H1 (cell line): Measurements from ENCODE around the gene GPALPP1. TPM values are rescaled to one million over a fixed set of nuclear protein-coding genes. Genes with fewer than 3 reads are reported as not detected.

ENCODE experiments used
- CTCF ChIA-PET: fragments of 300-600 bp; sonication (Branson Sonifier 250); formaldehyde crosslinking; loops from one replicate; lab custom pipeline; 2021; ENCODE audit not compliant: partially characterized antibody; lab: Charles Lee
- POLR2A ChIA-PET: fragments of 300-600 bp; sonication (Branson Sonifier 250); formaldehyde crosslinking; loops from one replicate; lab custom pipeline; 2021; ENCODE audit warnings: inconsistent platforms; ENCODE audit not compliant: partially characterized antibody; lab: Charles Lee
- DNase-seq, 2 experiments: peaks; one replicate each; pipeline versions ENCODE4 v3.0.0 to v3.0.0-alpha.2; 2010 to 2022; ENCODE audit warnings: low spot score in 2 of 2, low read depth in 1 of 2, mixed read lengths in 1 of 2
- FAIRE-seq: peaks from 2 replicates; lab custom pipeline; 2011; peaks lifted over from hg19 to GRCh38; lab: Jason Lieb, UNC
- H2AFZ ChIP-seq: 2 replicates; pipeline ENCODE4 v1.8.1; 2012; ENCODE audit warnings: low read length, inconsistent platforms
- H2AK5ac ChIP-seq: 2 replicates; pipeline ENCODE4 v1.6.1; 2013; ENCODE audit warnings: low read depth, low read length
- H2BK120ac ChIP-seq: replicated peaks from 2 replicates; pipeline ENCODE3; 2013; ENCODE audit warnings: low read depth, low read length, inconsistent platforms
- H2BK12ac ChIP-seq: 2 replicates; pipeline ENCODE4 v1.6.1; 2013; ENCODE audit warnings: low read depth, low read length
- H2BK15ac ChIP-seq: 2 replicates; pipeline ENCODE4 v1.6.1; 2013; ENCODE audit warnings: low read length
- H2BK20ac ChIP-seq: 2 replicates; pipeline ENCODE4 v1.6.1; 2013; ENCODE audit warnings: low read length
- H2BK5ac ChIP-seq: 2 replicates; pipeline ENCODE4 v1.6.1; 2013; ENCODE audit warnings: low read depth, low read length
- H3K14ac ChIP-seq: 2 replicates; pipeline ENCODE4 v1.6.1; 2013; ENCODE audit warnings: inconsistent platforms; ENCODE audit not compliant: insufficient read length
- H3K18ac ChIP-seq: 2 replicates; pipeline ENCODE4 v1.6.1; 2013; ENCODE audit warnings: low read length; ENCODE audit errors: extremely low read depth
- H3K23ac ChIP-seq: 2 replicates; pipeline ENCODE4 v1.6.1; 2013; ENCODE audit warnings: inconsistent platforms; ENCODE audit not compliant: insufficient read length
- H3K23me2 ChIP-seq: 2 replicates; pipeline ENCODE4 v1.6.1; 2013; ENCODE audit warnings: low read depth, low read length
- H3K27ac ChIP-seq: 2 replicates; pipeline ENCODE4 v1.6.1; 2011; ENCODE audit warnings: low read depth, low read length, inconsistent platforms
- H3K27me3 ChIP-seq, 4 experiments: replicated peaks in 1 of 4; 1 replicate in 1 of 4; 2 replicates in 3 of 4; pipeline versions ENCODE4 v1.6.1 to v1.8.1; 2011 to 2013; ENCODE audit warnings: low read length in 3 of 4, mild to moderate bottlenecking in 3 of 4, inconsistent platforms in 2 of 4, mixed read lengths in 2 of 4, moderate library complexity in 1 of 4; ENCODE audit not compliant: control insufficient read depth in 3 of 4, insufficient read depth in 3 of 4; ENCODE audit errors: extremely low read depth in 1 of 4
- H3K36me3 ChIP-seq, 4 experiments: 2 replicates each; pipeline versions ENCODE4 v1.6.1 to v1.8.1; 2011 to 2013; ENCODE audit warnings: mild to moderate bottlenecking in 4 of 4, low read length in 3 of 4, moderate library complexity in 2 of 4, control low read depth in 1 of 4, inconsistent platforms in 1 of 4; ENCODE audit not compliant: insufficient read depth in 4 of 4, control insufficient read depth in 2 of 4
- H3K4ac ChIP-seq: replicated peaks from 2 replicates; pipeline ENCODE3; 2013; ENCODE audit warnings: low read length, low read depth, mixed read lengths, inconsistent platforms; ENCODE audit not compliant: insufficient read length
- H3K4me1 ChIP-seq, 4 experiments: replicated peaks in 1 of 4; 1 replicate in 1 of 4; 2 replicates in 3 of 4; pipeline versions ENCODE4 v1.6.1 to v1.8.1; 2011 to 2013; ENCODE audit warnings: low read length in 3 of 4, inconsistent platforms in 2 of 4, mixed read lengths in 1 of 4; ENCODE audit not compliant: insufficient read depth in 4 of 4, control insufficient read depth in 3 of 4
- H3K4me2 ChIP-seq, 2 experiments: 2 replicates each; pipeline versions ENCODE4 v1.6.1 to v1.8.1; 2011 to 2013; ENCODE audit warnings: low read depth in 2 of 2, low read length in 2 of 2, control low read depth in 1 of 2, inconsistent platforms in 1 of 2, mild to moderate bottlenecking in 1 of 2; ENCODE audit not compliant: insufficient read depth in 1 of 2
- H3K4me3 ChIP-seq, 4 experiments: fragments of 200-600, 300-600 bp in 1 of 4; sonication (generic), shearing (Covaris generic), sonication (Bioruptor Twin) in 1 of 4; 2 replicates each; pipeline versions ENCODE4 v1.5.1 to v1.8.1; 2011 to 2016; ENCODE audit warnings: low read length in 4 of 4, low read depth in 3 of 4, control low read depth in 2 of 4, inconsistent platforms in 2 of 4, mild to moderate bottlenecking in 2 of 4, mixed read lengths in 1 of 4, moderate library complexity in 1 of 4; ENCODE audit not compliant: insufficient read depth in 2 of 4; ENCODE audit errors: extremely low read depth in 1 of 4
- H3K56ac ChIP-seq: replicated peaks from 2 replicates; pipeline ENCODE3; 2013; ENCODE audit warnings: low read depth, mild to moderate bottlenecking, mixed read lengths, low read length, inconsistent platforms; ENCODE audit not compliant: insufficient read length
- H3K79me1 ChIP-seq: 2 replicates; pipeline ENCODE4 v1.6.1; 2013; ENCODE audit warnings: low read depth, low read length, control low read depth
- H3K79me2 ChIP-seq, 2 experiments: 2 replicates each; pipeline versions ENCODE4 v1.6.1 to v1.8.1; 2012 to 2013; ENCODE audit warnings: low read length in 2 of 2, mild to moderate bottlenecking in 2 of 2, inconsistent platforms in 1 of 2; ENCODE audit not compliant: insufficient read depth in 2 of 2, control insufficient read depth in 1 of 2
- H3K9ac ChIP-seq, 4 experiments: replicated peaks in 1 of 4; 1 replicate in 1 of 4; 2 replicates in 3 of 4; pipeline versions ENCODE4 v1.6.1 to v1.8.1; 2011 to 2013; ENCODE audit warnings: low read depth in 3 of 4, low read length in 3 of 4, control low read depth in 2 of 4, mild to moderate bottlenecking in 2 of 4, moderate library complexity in 2 of 4, inconsistent platforms in 1 of 4; ENCODE audit errors: extremely low read depth in 1 of 4
- H3K9me3 ChIP-seq, 2 experiments: 2 replicates each; pipeline versions ENCODE4 v1.6.1 to v1.8.1; 2012 to 2013; ENCODE audit warnings: mild to moderate bottlenecking in 2 of 2, moderate library complexity in 2 of 2, control low read depth in 1 of 2, inconsistent platforms in 1 of 2, low read depth in 1 of 2, low read length in 1 of 2, mixed read lengths in 1 of 2; ENCODE audit not compliant: insufficient read depth in 2 of 2
- H4K20me1 ChIP-seq, 2 experiments: replicated peaks in 1 of 2; 2 replicates each; pipeline versions ENCODE3 to v1.8.1; 2011 to 2013; ENCODE audit warnings: inconsistent platforms in 2 of 2, low read length in 2 of 2, mild to moderate bottlenecking in 1 of 2; ENCODE audit not compliant: insufficient read depth in 2 of 2, control insufficient read depth in 1 of 2
- H4K5ac ChIP-seq: 2 replicates; pipeline ENCODE4 v1.6.1; 2013; ENCODE audit warnings: low read length, low read depth, mixed read lengths, inconsistent platforms; ENCODE audit not compliant: insufficient read length
- H4K8ac ChIP-seq: 2 replicates; pipeline ENCODE4 v1.8.0; 2013; ENCODE audit warnings: mild to moderate bottlenecking, moderate library complexity, low read length, inconsistent platforms; ENCODE audit not compliant: insufficient read depth; ENCODE audit errors: extremely low read depth
- H4K91ac ChIP-seq: replicated peaks from 2 replicates; pipeline ENCODE3; 2013; ENCODE audit warnings: low read length, mixed read lengths, inconsistent platforms; ENCODE audit not compliant: insufficient read length
- CREB1 ChIP-seq: IDR thresholded peaks from 2 replicates; pipeline ENCODE4 v1.6.1; 2012; ENCODE audit warnings: inconsistent platforms
- CTBP2 ChIP-seq: IDR thresholded peaks from 2 replicates; pipeline ENCODE4 v1.7.0; 2011; ENCODE audit warnings: borderline replicate concordance, mild to moderate bottlenecking, moderate library complexity, mixed read lengths, low read length; ENCODE audit not compliant: insufficient read depth, insufficient read length
- EZH2 ChIP-seq: fragments of 200-600 bp; sonication (generic); IDR thresholded peaks from 2 replicates; pipeline ENCODE4 v1.7.1; 2012; ENCODE audit warnings: low read depth, mild to moderate bottlenecking, moderate library complexity, low read length, inconsistent platforms; ENCODE audit not compliant: severe bottlenecking
- GTF2F1 ChIP-seq: IDR thresholded peaks from 2 replicates; pipeline ENCODE4 v1.6.1; 2012; ENCODE audit warnings: low read depth, low read length, improper control_type of control experiment, borderline replicate concordance
- HDAC6 ChIP-seq: IDR thresholded peaks from one replicate; pipeline ENCODE4 v1.7.1; 2012; ENCODE audit warnings: low read depth, mild to moderate bottlenecking, inconsistent platforms, low read length, moderate library complexity
- JUN ChIP-seq: IDR thresholded peaks from 2 replicates; pipeline ENCODE4 v1.6.1; 2011; ENCODE audit warnings: low read depth, mild to moderate bottlenecking, improper control_type of control experiment, low read length
- JUND ChIP-seq: IDR thresholded peaks from 2 replicates; pipeline ENCODE4 v1.6.1; 2011; ENCODE audit warnings: mild to moderate bottlenecking, improper control_type of control experiment, low read length
- KDM1A ChIP-seq: fragments of 200-600, 300-600 bp; sonication (generic); IDR thresholded peaks from 2 replicates; pipeline ENCODE4 v1.7.1; 2016; ENCODE audit warnings: mild to moderate bottlenecking, low read length, borderline replicate concordance
- RFX5 ChIP-seq: IDR thresholded peaks from 2 replicates; pipeline ENCODE4 v1.6.1; 2011; ENCODE audit warnings: low read depth, low read length, improper control_type of control experiment, borderline replicate concordance
- SIN3A ChIP-seq, 2 experiments: IDR thresholded peaks in 1 of 2; conservative IDR thresholded peaks in 1 of 2; 2 replicates each; pipeline ENCODE4 v1.6.1; 2011 to 2012; ENCODE audit warnings: low read length in 2 of 2, improper control_type of control experiment in 1 of 2, low read depth in 1 of 2, mild to moderate bottlenecking in 1 of 2
- SIX5 ChIP-seq: IDR thresholded peaks from 2 replicates; pipeline ENCODE4 v1.6.1; 2011; ENCODE audit warnings: mild to moderate bottlenecking, low read depth, low read length
- SP4 ChIP-seq: IDR thresholded peaks from 2 replicates; pipeline ENCODE4 v1.6.1; 2012; ENCODE audit warnings: low read length, inconsistent platforms
- SRF ChIP-seq: IDR thresholded peaks from 2 replicates; pipeline ENCODE4 v1.6.1; 2011; ENCODE audit warnings: mild to moderate bottlenecking, low read depth, low read length, moderate library complexity
- TAF1 ChIP-seq: IDR thresholded peaks from 2 replicates; pipeline ENCODE4 v1.6.1; 2011; ENCODE audit warnings: mild to moderate bottlenecking, low read depth, low read length
- WGBS, 2 experiments: shearing (Covaris generic) in 1 of 2; methylation state at CpG; one replicate each; pipeline versions ENCODE4 v1.1.6 to v1.1.7; 2013 to 2015; ENCODE audit warnings: low lambda C conversion rate in 2 of 2, mixed read lengths in 2 of 2, inconsistent platforms in 1 of 2, low coverage in 1 of 2, missing lambda C conversion rate in 1 of 2; ENCODE audit not compliant: insufficient replicate concordance in 2 of 2, insufficient coverage in 1 of 2, insufficient read length in 1 of 2; ENCODE audit errors: extremely low coverage in 1 of 2, missing lambda C conversion rate in 1 of 2; 5-methylcytosine and 5-hydroxymethylcytosine counted together
- polyA plus RNA-seq, 7 experiments: library from polyadenylated mRNA; depleted of rRNA in 3 of 7; stranded (reverse) in 5 of 7; unstranded in 2 of 7; fragments of >200 nt in 5 of 7; fragments of 200-250 nt in 2 of 7; gene quantifications; 1 replicate in 5 of 7; 2 replicates in 1 of 7; 4 replicates in 1 of 7; pipeline versions ENCODE4 v1.2.1 to v1.2.3, GENCODE V29; 2011 to 2013; ENCODE audit warnings: missing spikeins in 2 of 7, mixed read lengths in 2 of 7
- total RNA-seq: library from RNA; stranded (reverse); fragmentation: NEBNext Ultra II Directional; extraction: Animal tissue kit (Norgen Biotek cat#: 25700); gene quantifications from 2 replicates; pipeline ENCODE4 v1.2.1, GENCODE V29; 2021
- TF ChIP-seq, protein P1 (sequence below): IDR thresholded peaks from 2 replicates; pipeline ENCODE4 v1.6.1; 2011; ENCODE audit warnings: low read depth, mild to moderate bottlenecking, low read length; ENCODE audit not compliant: insufficient read depth

GPALPP1 gene
- total and polyA plus RNA-seq, 2 of the 8 experiments (the other 6 are each of a cell fraction or from before 2014, with no cell fraction given) = 8.5 to 26.1 TPM

DNA sequence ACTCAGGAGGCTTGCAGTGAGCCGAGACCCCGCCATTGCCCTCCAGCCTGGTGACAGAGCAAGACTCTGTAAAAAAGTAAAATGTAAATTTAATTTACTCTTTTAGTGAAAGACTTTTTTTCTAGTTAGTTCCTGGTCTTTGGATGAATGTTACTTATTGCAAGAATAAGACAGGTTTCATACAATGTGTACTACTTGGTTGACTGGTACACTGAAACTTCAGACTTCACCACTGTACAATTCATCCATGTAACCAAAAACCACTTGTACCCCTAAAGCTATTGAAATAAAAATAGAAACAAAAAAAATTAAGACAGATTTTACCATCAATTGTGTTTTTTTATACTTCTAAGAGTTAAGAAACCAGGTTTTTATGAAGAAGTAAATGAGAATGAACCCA is 35.5 kb downstream of the GPALPP1 start:
- Histone ChIP-seq H3K14ac (no peak overlapping the region), H3K4me3 (no peak overlapping the region), H3K36me3 (peaks cover 0 to 13% (median 2%) of the 10 kb centered on the region in 4 experiments; a peak in 4 of 8 replicates), H4K20me1 (no peaks in the 10 kb centered on the region), H2BK20ac (no peak overlapping the region), H3K56ac (no peak overlapping the region), H3K4me2 (no peak overlapping the region), H3K9me3 (no peaks in the 10 kb centered on the region), H3K4ac (no peak overlapping the region), H3K23me2 (no peaks in the 10 kb centered on the region), H2BK5ac (no peak overlapping the region), H3K23ac (no peak overlapping the region), H2AK5ac (no peak overlapping the region), H4K8ac (no peak overlapping the region), H3K79me1 (no peaks in the 10 kb centered on the region), H3K18ac (no peak overlapping the region), H3K9ac (no peak overlapping the region), H4K5ac (no peak overlapping the region), H4K91ac (no peak overlapping the region), H3K4me1 (no peaks in the 10 kb centered on the region; a peak in 1 of 7 replicates), H3K27me3 (no peaks in the 10 kb centered on the region), H2BK12ac (no peak overlapping the region), H3K79me2 (no peaks in the 10 kb centered on the region), H3K27ac (no peak overlapping the region), H2BK15ac (no peak overlapping the region), H2AFZ (no peak overlapping the region), H2BK120ac (no peak overlapping the region)
- DNase-seq (no peak), FAIRE-seq (no peak)
- CTCF ChIA-PET = no interaction called here
- POLR2A ChIA-PET = no interaction called here
- WGBS, 2 experiments = 97% methylated on average over 2 of the region's 2 CpGs; no CpG with 5 or more reads in 1 of the 2 experiments
- TF ChIP-seq CREB1 (no peak), EZH2 (no peak), RFX5 (no peak), JUND (no peak), JUN (no peak), TAF1 (no peak), SIX5 (no peak), SRF (no peak), SIN3A (conservative IDR thresholded peaks at IDR 0.05 in 1 of 2, IDR thresholded peaks at IDR 0.05 in 1 of 2; ENCODE audit: low read depth in 1 of 2, low read length in 2 of 2) (no peak), CTBP2 (no peak), GTF2F1 (no peak), HDAC6 (no peak), SP4 (no peak), KDM1A (no peak)
- TF ChIP-seq, protein P1, sequence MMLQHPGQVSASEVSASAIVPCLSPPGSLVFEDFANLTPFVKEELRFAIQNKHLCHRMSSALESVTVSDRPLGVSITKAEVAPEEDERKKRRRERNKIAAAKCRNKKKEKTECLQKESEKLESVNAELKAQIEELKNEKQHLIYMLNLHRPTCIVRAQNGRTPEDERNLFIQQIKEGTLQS = no peak
